HG03135 (cell line): ENCODE measurements around the gene CXCL16.
"Not testable (repeated sequence)": the region's sequence is repeated elsewhere in the genome, so short reads cannot be mapped to it uniquely, and the experiment has no call there.

Source experiments
- ATAC-seq: cut with Tn5 transposase; IDR thresholded peaks from one replicate; pipeline ENCODE4 v1.9.1; 2021; ENCODE audit warnings: mild to moderate bottlenecking, moderate library complexity; ENCODE audit not compliant: unreplicated experiment

The CXCL16 gene

GRCh38 chr17:4701116-4701515 is 38.6 kb downstream of the CXCL16 start:
- no peak for ATAC-seq

GRCh38 chr17:4699401-4700056 is 40.2 kb downstream of the CXCL16 start:
- not testable (repeated sequence) for ATAC-seq

- no peak for ATAC-seq
These were observed 43.3 kb downstream of the CXCL16 start for GRCh38 chr17:4696437-4696805.

- ATAC-seq: no peak
These were observed 46.3 kb downstream of the CXCL16 start for GRCh38 chr17:4693416-4693815.

GRCh38 chr17:4691686-4692085 is 48.0 kb downstream of the CXCL16 start:
- ATAC-seq: no peak

GRCh38 chr17:4690745-4691144 is 49.0 kb downstream of the CXCL16 start:
- ATAC-seq: no peak

- ATAC-seq: not testable (repeated sequence)
These were observed 49.9 kb downstream of the CXCL16 start for GRCh38 chr17:4689872-4690271.

- not testable (repeated sequence) for ATAC-seq
These were observed 56.0 kb downstream of the CXCL16 start for GRCh38 chr17:4683739-4684138.
